GM18873 (cell line): ENCODE results near the gene SORCS2.

Source experiments
- ATAC-seq: cut with Tn5 transposase; IDR thresholded peaks from one replicate; pipeline ENCODE4 v1.9.1; 2021; ENCODE audit warnings: mild to moderate bottlenecking, moderate library complexity, moderate number of reproducible peaks; ENCODE audit not compliant: unreplicated experiment, low FRiP score

The SORCS2 gene

GRCh38 chr4:7678318-7678852, 486.0 kb downstream of the SORCS2 start:
- no peak for ATAC-seq

GRCh38 chr4:7679406-7680040, 487.2 kb downstream of the SORCS2 start:
- no peak for ATAC-seq

- no peak for ATAC-seq
These were observed 487.8 kb downstream of the SORCS2 start for GRCh38 chr4:7680106-7680505.

- ATAC-seq = no peak
These were observed 488.4 kb downstream of the SORCS2 start for GRCh38 chr4:7680731-7681130.

- ATAC-seq = no peak
These were observed 490.9 kb downstream of the SORCS2 start for GRCh38 chr4:7683126-7683703.

- no peak for ATAC-seq
These were observed 492.0 kb downstream of the SORCS2 start for GRCh38 chr4:7684294-7684693.

- no peak for ATAC-seq
These were observed 493.9 kb downstream of the SORCS2 start for GRCh38 chr4:7686070-7686870.

- no peak for ATAC-seq
These were observed 494.7 kb downstream of the SORCS2 start for GRCh38 chr4:7687006-7687405.

GRCh38 chr4:7687796-7688195, 495.5 kb downstream of the SORCS2 start:
- no peak for ATAC-seq

- ATAC-seq = no peak
These were observed 497.7 kb downstream of the SORCS2 start for GRCh38 chr4:7689773-7690693.

- no peak for ATAC-seq
These were observed 498.7 kb downstream of the SORCS2 start for GRCh38 chr4:7691061-7691460.

GRCh38 chr4:7691982-7692381, 499.6 kb downstream of the SORCS2 start:
- ATAC-seq = no peak

- ATAC-seq = no peak
These were observed 500.3 kb downstream of the SORCS2 start for GRCh38 chr4:7692451-7693236.

GRCh38 chr4:7693237-7693608, 500.9 kb downstream of the SORCS2 start:
- ATAC-seq = no peak

GRCh38 chr4:7693711-7694110, 501.4 kb downstream of the SORCS2 start:
- no peak for ATAC-seq

- ATAC-seq = no peak
These were observed 502.0 kb downstream of the SORCS2 start for GRCh38 chr4:7694324-7694723.

GRCh38 chr4:7697343-7697742, 505.0 kb downstream of the SORCS2 start:
- ATAC-seq = no peak

- ATAC-seq = no peak
These were observed 505.5 kb downstream of the SORCS2 start for GRCh38 chr4:7697821-7698220.

GRCh38 chr4:7698584-7698983, 506.2 kb downstream of the SORCS2 start:
- ATAC-seq = no peak

GRCh38 chr4:7699031-7699430, 506.7 kb downstream of the SORCS2 start:
- ATAC-seq = no peak
